Measurements from ENCODE around the gene MPP2.

DNA sequence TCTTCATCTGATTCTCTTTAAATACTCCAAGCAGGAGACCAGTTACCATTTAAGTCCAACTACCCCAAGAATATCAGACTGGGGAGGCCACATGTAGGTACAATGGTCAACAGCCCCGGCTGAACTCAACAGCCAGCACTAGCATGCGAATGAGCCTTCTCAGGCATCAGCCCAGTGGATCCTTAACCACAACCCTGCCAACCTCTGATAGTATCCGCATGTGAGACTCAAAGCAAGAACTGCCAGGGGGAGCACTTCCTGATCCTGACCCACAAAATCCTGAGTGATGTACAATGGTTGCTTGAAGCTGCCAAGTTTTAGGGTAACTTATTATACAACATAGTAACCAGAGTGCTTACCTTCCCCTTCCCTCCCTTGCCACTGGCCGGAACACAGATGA lies 42.4 kb upstream of the MPP2 start:
- TF ChIP-seq CTCF (IDR thresholded peaks at IDR 0.05; ENCODE audit: low read length) (no peak), EZH2 (optimal IDR thresholded peaks at IDR 0.05; ENCODE audit: low read depth, low read length) (no peak), EZH2phosphoT487 (IDR thresholded peaks at IDR 0.05; ENCODE audit: low read length) (no peak)

All from MM.1S (cell line).